Renal cortical epithelial cell (primary cell): ENCODE data around the gene MAGED2. TPM values are rescaled to one million over a fixed set of nuclear protein-coding genes. Genes with fewer than 3 reads are reported as not detected.
A peak's percentile ranks its signal among the peaks of the same experiment; 100 is the strongest.
"Not testable (repeated sequence)": the region's sequence is repeated elsewhere in the genome, so short reads cannot be mapped to it uniquely, and the experiment has no call there.

Experiments
- DNase-seq: peaks from one replicate; pipeline ENCODE4 v3.0.0-alpha.2; 2011; ENCODE audit warnings: low read depth
- total RNA-seq: library from RNA; depleted of rRNA; stranded (reverse); fragments of >200 nt; gene quantifications from 2 replicates; pipeline ENCODE4 v1.2.3, GENCODE V29; 2014

MAGED2 gene
- total RNA-seq, 1 donor from 2014 or later = 249 TPM

DNA sequence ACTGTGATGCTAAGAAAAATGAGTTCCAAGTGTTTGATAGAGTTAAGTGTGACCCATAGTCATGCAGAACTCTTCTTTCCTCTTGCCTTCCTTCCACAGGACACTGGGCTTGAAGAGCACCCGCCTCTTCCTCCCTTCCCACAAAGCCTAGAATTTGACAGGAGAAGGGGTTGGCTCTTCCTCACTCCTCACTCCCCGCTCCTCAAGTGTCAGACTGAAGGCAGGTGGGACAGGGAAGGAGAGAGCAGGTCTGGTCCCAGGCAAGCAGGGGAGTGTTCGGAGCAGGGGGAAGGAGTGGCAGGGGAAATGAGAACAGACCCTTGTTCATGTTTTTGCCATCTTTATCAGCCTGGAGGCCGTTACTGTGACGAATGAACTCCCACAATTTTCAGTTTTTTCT lies 10.7 kb downstream of the MAGED2 start:
- DNase-seq = no peak

- DNase-seq = peak; percentile 6
Measured at GRCh38 chrX:54819201-54819600, 11.7 kb downstream of the MAGED2 start.

- DNase-seq = no peak
Measured at GRCh38 chrX:54820737-54821136, 13.2 kb downstream of the MAGED2 start.

GRCh38 chrX:54821310-54821709 lies 13.8 kb downstream of the MAGED2 start:
- no peak for DNase-seq

DNA sequence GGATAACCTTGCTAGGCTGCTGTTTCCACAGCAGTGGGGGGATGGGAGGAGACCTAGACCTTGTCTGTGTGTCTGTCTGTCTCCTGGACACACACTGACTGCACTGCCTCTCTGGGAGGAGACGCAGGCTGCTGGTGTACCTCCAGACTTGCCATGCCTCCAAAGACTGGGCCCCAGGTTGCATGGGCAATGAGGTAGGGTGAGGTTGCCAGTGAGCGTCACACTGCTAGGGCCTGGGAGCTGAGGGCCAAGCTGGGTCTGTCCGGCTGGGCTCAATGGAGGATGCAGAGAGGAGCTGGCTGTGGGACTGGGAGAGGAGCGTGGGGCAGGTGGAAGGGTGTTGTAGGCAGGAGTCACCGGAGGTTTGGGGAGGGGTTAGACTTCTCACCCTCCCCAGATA lies 16.6 kb downstream of the MAGED2 start:
- DNase-seq = no peak

GRCh38 chrX:54824722-54825121 lies 17.2 kb downstream of the MAGED2 start:
- no peak for DNase-seq

DNA sequence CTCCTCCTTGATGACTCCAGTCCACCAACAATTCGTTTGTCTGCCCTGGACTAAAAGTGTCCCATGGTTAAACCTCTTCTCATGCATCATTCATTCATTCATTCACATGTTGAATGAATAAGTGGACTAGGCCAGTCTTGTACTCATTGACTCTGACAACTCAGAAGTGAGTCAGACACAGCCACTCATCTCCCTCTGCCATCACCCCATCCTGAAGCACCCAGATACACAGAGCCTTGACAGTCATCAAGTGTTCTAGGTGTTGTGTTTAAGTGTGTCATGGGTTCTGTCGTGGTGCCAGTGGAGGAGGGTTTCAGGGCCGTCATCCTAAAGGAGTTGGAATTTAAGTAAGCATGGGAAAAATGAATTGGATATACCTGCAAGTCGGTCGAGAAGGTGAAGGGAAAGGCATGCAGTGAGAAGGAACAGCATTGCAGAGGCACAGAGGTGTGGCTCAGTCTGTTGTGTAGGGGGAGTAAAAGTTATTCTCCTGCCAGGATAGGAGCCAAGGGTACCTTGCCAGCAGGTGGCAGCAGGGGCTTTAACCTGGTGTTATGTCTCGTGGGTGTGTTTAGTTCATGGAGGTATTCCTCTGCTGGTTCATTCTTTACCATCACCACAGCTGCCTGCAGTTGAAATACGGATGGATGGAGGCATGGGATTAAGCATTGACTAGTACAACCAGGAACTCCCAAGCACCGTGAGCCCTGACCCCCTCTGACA lies 18.3 kb downstream of the MAGED2 start:
- no peak for DNase-seq

- DNase-seq = no peak
Measured at GRCh38 chrX:54826598-54826997, 19.1 kb downstream of the MAGED2 start.

- DNase-seq = no peak
Measured at GRCh38 chrX:54838583-54838982, 31.0 kb downstream of the MAGED2 start.

DNA sequence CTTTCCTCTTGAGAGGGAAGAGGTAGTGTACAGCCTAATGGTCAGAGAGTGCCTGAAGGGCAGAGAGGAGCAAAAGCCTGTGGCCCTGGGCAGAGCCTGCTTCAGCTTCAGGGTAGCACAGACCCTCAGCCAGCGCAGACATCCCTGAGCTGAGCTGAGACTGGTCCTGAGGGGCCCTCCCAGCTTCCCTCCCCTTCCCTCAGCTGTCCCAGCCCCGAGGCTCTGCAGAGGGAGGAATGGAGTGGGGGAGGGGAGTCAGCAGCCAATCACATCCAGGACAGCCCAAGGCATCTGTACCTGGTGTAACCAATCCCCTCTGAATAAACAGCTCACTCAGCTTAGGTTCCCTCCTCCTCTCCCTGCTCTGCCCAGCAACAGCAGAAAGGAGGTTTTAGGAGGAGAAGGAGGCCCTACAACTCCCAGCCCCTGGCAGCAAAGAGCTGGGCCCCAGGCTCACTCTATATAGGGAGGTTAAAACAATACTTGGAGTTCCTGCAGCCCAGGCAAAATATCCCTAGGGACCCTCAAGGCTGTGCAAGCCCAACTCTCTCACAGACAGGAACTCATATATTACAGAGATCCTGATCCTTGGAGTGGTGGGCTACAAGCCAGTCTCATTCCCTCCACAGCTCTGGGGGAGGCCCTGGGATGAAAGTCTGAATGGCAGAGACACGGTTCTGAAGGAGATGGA lies 33.8 kb downstream of the MAGED2 start:
- not testable (repeated sequence) for DNase-seq

GRCh38 chrX:54842607-54843006 lies 35.1 kb downstream of the MAGED2 start:
- DNase-seq = no peak

DNA sequence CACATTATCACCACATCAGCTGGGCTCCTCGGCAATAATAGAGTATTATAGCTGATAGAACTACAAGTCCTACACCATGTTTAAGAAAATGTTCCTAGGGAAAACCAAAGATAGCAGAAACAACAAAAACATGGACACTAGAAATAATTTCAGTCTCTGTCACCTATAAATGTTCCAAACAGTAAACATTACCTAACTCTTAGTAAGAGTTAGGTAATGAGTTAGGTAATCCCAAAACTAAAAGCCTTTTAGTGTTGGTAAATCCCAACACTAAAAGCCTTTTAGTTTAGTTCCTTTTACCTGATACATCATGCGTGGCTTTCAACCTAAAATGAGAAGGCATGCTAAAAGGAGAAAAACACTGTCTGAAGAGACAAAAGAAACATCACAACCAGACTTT lies 35.5 kb downstream of the MAGED2 start:
- no peak for DNase-seq

DNA sequence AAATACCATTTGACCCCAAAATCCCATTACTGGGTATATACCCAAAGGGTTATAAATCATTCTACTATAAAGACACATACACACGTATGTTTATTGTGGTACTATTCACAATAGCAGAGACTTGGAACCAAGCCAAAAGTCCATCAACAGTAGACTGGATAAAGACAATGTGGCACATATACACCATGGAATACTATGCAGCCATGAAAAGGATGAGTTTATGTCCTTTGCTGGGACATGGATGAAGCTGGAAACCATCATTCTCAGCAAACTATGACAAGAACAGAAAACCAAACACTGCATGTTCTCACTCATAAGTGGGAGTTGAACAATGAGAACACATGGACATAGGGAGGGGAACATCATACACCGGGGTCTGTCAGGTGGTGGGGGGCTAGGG lies 40.2 kb downstream of the MAGED2 start:
- DNase-seq = not testable (repeated sequence)

DNA sequence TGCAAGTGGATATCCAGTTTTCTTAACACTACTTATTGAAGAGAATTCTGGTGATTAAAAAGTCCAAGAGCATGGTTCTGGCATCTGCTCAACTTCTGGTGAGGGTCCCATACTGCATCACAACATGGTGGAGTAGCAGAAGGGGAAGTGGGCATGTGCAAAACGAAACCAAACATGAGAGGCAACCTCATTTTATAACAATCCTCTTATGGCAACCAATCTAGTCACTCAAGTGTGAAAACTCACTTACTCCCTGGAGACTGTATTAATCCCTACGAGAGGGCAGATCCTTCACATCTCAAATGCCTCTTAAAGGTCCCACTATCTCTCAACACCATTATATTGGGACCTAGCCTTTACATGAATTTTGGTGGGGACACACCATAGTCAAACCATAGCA lies 57.7 kb downstream of the MAGED2 start:
- DNase-seq = no peak

Other genes starting within 250 kb of the MAGED2 start
- gene ITIH6, start 9.5 kb upstream of the MAGED2 start, total RNA-seq = not detected in 2 replicates
- 9.4 and 19.5 TPM in 2 replicates for gene TRO, start 113.1 kb downstream of the MAGED2 start, total RNA-seq
- 0.10 and 0.69 TPM in 2 replicates for gene PFKFB1, start 186.4 kb downstream of the MAGED2 start, total RNA-seq
- 7.7 and 13.5 TPM in 2 replicates for gene APEX2, start 192.6 kb downstream of the MAGED2 start, total RNA-seq
- gene ALAS2, start 223.2 kb downstream of the MAGED2 start, total RNA-seq = not detected in 2 replicates